Upper lobe of left lung (tissue), 4 donors: ENCODE data around the gene GSTT2.
"Not testable (repeated sequence)": the region's sequence is repeated elsewhere in the genome, so short reads cannot be mapped to it uniquely, and the experiment has no call there.

Source experiments
- EP300 ChIP-seq, 4 donors: sonication (generic); formaldehyde crosslinking; IDR thresholded peaks; one replicate each; pipeline ENCODE4 v1.5.1; 2017; ENCODE audit warnings: antibody characterized with exemption in 4 of 4, control low read depth in 2 of 4
- POLR2A ChIP-seq, 4 donors: fragments of 450-650 bp; IDR thresholded peaks; one replicate each; pipeline ENCODE4 v1.5.1; 2016 to 2017; ENCODE audit warnings: antibody characterized with exemption in 4 of 4, mild to moderate bottlenecking in 2 of 4
- POLR2AphosphoS5 ChIP-seq, 2 donors: sonication (generic); formaldehyde crosslinking; IDR thresholded peaks; one replicate each; pipeline ENCODE4 v1.5.1; 2017; ENCODE audit warnings: antibody characterized with exemption in 2 of 2
- TF ChIP-seq, protein P1 (sequence below), 6 experiments: fragments of 450-650 bp in 4 of 6; fragments of 200-600 bp in 2 of 6; sonication (generic) in 2 of 6; IDR thresholded peaks; one replicate each; pipeline ENCODE4 v1.5.1; 2016 to 2019; ENCODE audit warnings: antibody characterized with exemption in 6 of 6

DNA sequence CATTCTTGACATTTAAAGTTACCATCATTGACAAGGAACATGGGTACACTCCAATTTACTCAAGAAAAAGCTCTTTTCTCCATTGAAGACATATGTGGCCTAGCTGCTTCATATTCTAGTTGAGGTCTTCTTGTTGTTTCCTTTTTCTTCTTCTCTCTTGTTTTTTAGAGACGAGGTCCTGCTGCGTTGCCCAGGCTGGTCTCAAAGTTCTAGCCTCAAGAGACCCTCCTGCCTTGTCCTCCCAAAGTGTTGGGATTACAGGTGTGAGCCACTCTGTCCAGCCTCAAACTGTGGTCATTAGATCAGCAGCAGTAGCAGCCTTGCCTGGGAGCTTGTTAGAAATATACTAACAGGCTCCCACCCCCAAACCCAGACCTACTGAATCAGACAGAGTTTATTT, 13.1 kb downstream of the GSTT2 start:
- TF ChIP-seq, protein P1, sequence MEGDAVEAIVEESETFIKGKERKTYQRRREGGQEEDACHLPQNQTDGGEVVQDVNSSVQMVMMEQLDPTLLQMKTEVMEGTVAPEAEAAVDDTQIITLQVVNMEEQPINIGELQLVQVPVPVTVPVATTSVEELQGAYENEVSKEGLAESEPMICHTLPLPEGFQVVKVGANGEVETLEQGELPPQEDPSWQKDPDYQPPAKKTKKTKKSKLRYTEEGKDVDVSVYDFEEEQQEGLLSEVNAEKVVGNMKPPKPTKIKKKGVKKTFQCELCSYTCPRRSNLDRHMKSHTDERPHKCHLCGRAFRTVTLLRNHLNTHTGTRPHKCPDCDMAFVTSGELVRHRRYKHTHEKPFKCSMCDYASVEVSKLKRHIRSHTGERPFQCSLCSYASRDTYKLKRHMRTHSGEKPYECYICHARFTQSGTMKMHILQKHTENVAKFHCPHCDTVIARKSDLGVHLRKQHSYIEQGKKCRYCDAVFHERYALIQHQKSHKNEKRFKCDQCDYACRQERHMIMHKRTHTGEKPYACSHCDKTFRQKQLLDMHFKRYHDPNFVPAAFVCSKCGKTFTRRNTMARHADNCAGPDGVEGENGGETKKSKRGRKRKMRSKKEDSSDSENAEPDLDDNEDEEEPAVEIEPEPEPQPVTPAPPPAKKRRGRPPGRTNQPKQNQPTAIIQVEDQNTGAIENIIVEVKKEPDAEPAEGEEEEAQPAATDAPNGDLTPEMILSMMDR (IDR thresholded peaks at IDR 0.05) = not testable (repeated sequence)
- not testable (repeated sequence) for TF ChIP-seq POLR2A, POLR2AphosphoS5, EP300 (IDR thresholded peaks at IDR 0.05)
